HEK293T (cell line): Measurements from ENCODE around the gene MAP3K14.
A peak's percentile ranks its signal among the peaks of the same experiment; 100 is the strongest.

Source experiments
- CTCF ChIA-PET: fragments of 350-600 bp; formaldehyde crosslinking; extraction: SDS; loops from one replicate; lab custom pipeline; 2021; ENCODE audit warnings: antibody characterized with exemption, inconsistent platforms; lab: Yijun Ruan, JAX
- POLR2A ChIA-PET: fragments of 350-600 bp; formaldehyde crosslinking; extraction: SDS; loops from one replicate; lab custom pipeline; 2020; ENCODE audit warnings: antibody characterized with exemption, inconsistent platforms; lab: Yijun Ruan, JAX
- DNase-seq: peaks from one replicate; pipeline ENCODE4 v3.0.0; 2012; ENCODE audit warnings: mixed read lengths; ENCODE audit errors: extremely low spot score
- ARNT ChIP-seq: fragments of 450-650 bp; IDR thresholded peaks from 2 replicates; pipeline ENCODE4 v1.6.1; 2017; ENCODE audit warnings: mild to moderate bottlenecking
- BHLHE40 ChIP-seq: fragments of 450-650 bp; IDR thresholded peaks from 2 replicates; pipeline ENCODE4 v1.6.1; 2016; ENCODE audit warnings: mild to moderate bottlenecking, moderate library complexity, borderline replicate concordance
- CTBP1 ChIP-seq: fragments of 450-650 bp; IDR thresholded peaks from 2 replicates; pipeline ENCODE4 v1.6.1; 2016; ENCODE audit warnings: borderline replicate concordance
- ELF4 ChIP-seq: fragments of 450-650 bp; IDR thresholded peaks from 2 replicates; pipeline ENCODE4 v1.6.1; 2017; ENCODE audit warnings: antibody characterized with exemption
- FOXA1 ChIP-seq: fragments of 450-650 bp; IDR thresholded peaks from 2 replicates; pipeline ENCODE4 v1.6.1; 2016; ENCODE audit warnings: mild to moderate bottlenecking
- FOXK2 ChIP-seq: fragments of 450-650 bp; IDR thresholded peaks from 2 replicates; pipeline ENCODE4 v1.6.1; 2016; ENCODE audit warnings: mild to moderate bottlenecking
- FOXM1 ChIP-seq: fragments of 450-650 bp; IDR thresholded peaks from 2 replicates; pipeline ENCODE4 v1.6.1; 2017; ENCODE audit warnings: mild to moderate bottlenecking, borderline replicate concordance
- HDGF ChIP-seq: fragments of 450-650 bp; IDR thresholded peaks from 2 replicates; pipeline ENCODE4 v1.6.1; 2017; ENCODE audit warnings: antibody characterized with exemption, borderline replicate concordance
- L3MBTL2 ChIP-seq: fragments of 450-650 bp; conservative IDR thresholded peaks from 2 replicates; pipeline ENCODE4 v1.6.1; 2016; ENCODE audit warnings: mild to moderate bottlenecking
- LEF1 ChIP-seq: fragments of 450-650 bp; IDR thresholded peaks from 2 replicates; pipeline ENCODE4 v1.6.1; 2017; ENCODE audit warnings: mild to moderate bottlenecking, borderline replicate concordance
- NFRKB ChIP-seq: fragments of 450-650 bp; IDR thresholded peaks from 2 replicates; pipeline ENCODE4 v1.6.1; 2016; ENCODE audit warnings: mild to moderate bottlenecking, moderate library complexity
- PKNOX1 ChIP-seq: fragments of 450-650 bp; IDR thresholded peaks from 2 replicates; pipeline ENCODE4 v1.6.1; 2016
- SP1 ChIP-seq: fragments of 450-650 bp; IDR thresholded peaks from 2 replicates; pipeline ENCODE4 v1.6.1; 2017
- SUZ12 ChIP-seq: fragments of 450-650 bp; IDR thresholded peaks from 2 replicates; pipeline ENCODE4 v1.6.1; 2016; ENCODE audit warnings: mild to moderate bottlenecking
- TARDBP ChIP-seq: fragments of 450-650 bp; IDR thresholded peaks from 2 replicates; pipeline ENCODE4 v1.6.1; 2016
- ZNF384 ChIP-seq: fragments of 450-650 bp; IDR thresholded peaks from 2 replicates; pipeline ENCODE4 v1.6.1; 2016

The MAP3K14 gene

GRCh38 chr17:45316434-45317110, at the start of gene MAP3K14:
Gene MAP3K14 (minus strand): TSS chr17:45317020. CDS start chr17:45290745, 26,275 bp downstream.
- CTCF ChIA-PET, result interaction anchor here (0.6 to 2.3 kb wide), 7 partner anchors 10 to 181 kb away, joined by 3 to 10 read pairs (median 4); partner anchors contain the start of gene ACBD4
- peak; percentile 56 for DNase-seq
- TF ChIP-seq TARDBP (no peak), LEF1 (peak; percentile 61; the same call in 1 of the 2 replicates), ELF4 (no peak), ARNT (no peak)
- POLR2A ChIA-PET, result interaction anchor here (0.6 to 3.4 kb wide), 26 partner anchors 10 to 303 kb away, joined by 3 to 26 read pairs (median 3); partner anchors contain the start of genes HEXIM1 and HEXIM2

- ChIA-PET POLR2A (interaction anchor here (0.9 to 2.2 kb wide), 2 partner anchors 11 to 49 kb away, joined by 3 to 7 read pairs; partner anchors contain the start of gene MAP3K14), CTCF (interaction anchor here (0.6 kb wide), 1 partner anchor 90 kb away, joined by 6 read pairs; no protein-coding TSS in a partner anchor)
- DNase-seq, result peak; percentile 2
- TF ChIP-seq BHLHE40 (no peak), SP1 (no peak), ZNF384 (no peak), LEF1 (no peak), L3MBTL2 (no peak), CTBP1 (no peak), HDGF (no peak), FOXA1 (no peak), FOXM1 (no peak), NFRKB (no peak), ELF4 (no peak)
Measured at GRCh38 chr17:45366049-45366448, 49.2 kb upstream of the MAP3K14 start.

GRCh38 chr17:45364531-45365390, 47.9 kb upstream of the MAP3K14 start:
- CTCF ChIA-PET, result interaction anchor here (0.6 to 1.0 kb wide), 4 partner anchors 9 to 89 kb away, joined by 3 to 4 read pairs (median 3); no protein-coding TSS in a partner anchor
- POLR2A ChIA-PET, result interaction anchor here (0.8 to 2.2 kb wide), 2 partner anchors 26 to 47 kb away, joined by 3 to 7 read pairs; partner anchors contain the start of gene MAP3K14
- no peak for TF ChIP-seq TARDBP
- no peak for TF ChIP-seq HDGF
- TF ChIP-seq ARNT, result no peak
- no peak for TF ChIP-seq SP1
- no peak for TF ChIP-seq SUZ12
- TF ChIP-seq FOXK2, result no peak
- no peak for TF ChIP-seq ELF4
- TF ChIP-seq BHLHE40, result no peak
- no peak for TF ChIP-seq L3MBTL2
- TF ChIP-seq LEF1, result no peak
- TF ChIP-seq NFRKB, result no peak
- no peak for TF ChIP-seq PKNOX1
- no peak for TF ChIP-seq FOXA1
- no peak for TF ChIP-seq ZNF384
- no peak for TF ChIP-seq FOXM1
- no peak for TF ChIP-seq CTBP1
- DNase-seq, result peak; percentile 30

- TF ChIP-seq ELF4 (no peak), SUZ12 (no peak), HDGF (no peak), LEF1 (no peak), FOXM1 (no peak), ZNF384 (no peak), NFRKB (no peak), CTBP1 (no peak), PKNOX1 (no peak), FOXA1 (no peak), BHLHE40 (no peak), SP1 (no peak), TARDBP (no peak), L3MBTL2 (no peak), ARNT (no peak), FOXK2 (no peak)
- ChIA-PET CTCF (no interaction called here), POLR2A (no interaction called here)
- DNase-seq, result peak; percentile 2
Measured at GRCh38 chr17:45363498-45363897, 46.7 kb upstream of the MAP3K14 start.

GRCh38 chr17:45361976-45362375, 45.2 kb upstream of the MAP3K14 start:
- DNase-seq, result peak; percentile 3
- TF ChIP-seq ARNT, result no peak
- TF ChIP-seq LEF1, result no peak
- no peak for TF ChIP-seq FOXA1
- TF ChIP-seq ZNF384, result no peak
- no peak for TF ChIP-seq FOXM1
- TF ChIP-seq ELF4, result no peak
- TF ChIP-seq SP1, result no peak
- no peak for TF ChIP-seq NFRKB
- TF ChIP-seq BHLHE40, result no peak
- TF ChIP-seq PKNOX1, result no peak
- TF ChIP-seq SUZ12, result no peak
- TF ChIP-seq HDGF, result no peak
- no peak for TF ChIP-seq TARDBP
- no peak for TF ChIP-seq FOXK2
- no peak for TF ChIP-seq CTBP1
- no peak for TF ChIP-seq L3MBTL2
- ChIA-PET POLR2A (no interaction called here), CTCF (interaction anchor here (0.6 kb wide), 1 partner anchor 97 kb away, joined by 3 read pairs; no protein-coding TSS in a partner anchor)
